K562 treated with DMSO at 1 percent for 12 hours (cell line): ENCODE results near the gene DEFB110. TPM values are rescaled to one million over a fixed set of nuclear protein-coding genes. Genes with fewer than 3 reads are reported as not detected.

Source experiments
- total RNA-seq: library from RNA; unstranded; fragments of 300-600 nt; gene quantifications from 2 replicates; pipeline ENCODE4 v1.2.3, GENCODE V29; 2022; ENCODE audit not compliant: insufficient read depth

The DEFB110 gene
- total RNA-seq: not detected in 2 replicates

GRCh38 chr6:50021894-50022293 lies at the start of gene DEFB110:
Gene DEFB110, minus strand, starts transcription at chr6:50021994. Its CDS starts 59 bp downstream, at chr6:50021935.

DNA sequence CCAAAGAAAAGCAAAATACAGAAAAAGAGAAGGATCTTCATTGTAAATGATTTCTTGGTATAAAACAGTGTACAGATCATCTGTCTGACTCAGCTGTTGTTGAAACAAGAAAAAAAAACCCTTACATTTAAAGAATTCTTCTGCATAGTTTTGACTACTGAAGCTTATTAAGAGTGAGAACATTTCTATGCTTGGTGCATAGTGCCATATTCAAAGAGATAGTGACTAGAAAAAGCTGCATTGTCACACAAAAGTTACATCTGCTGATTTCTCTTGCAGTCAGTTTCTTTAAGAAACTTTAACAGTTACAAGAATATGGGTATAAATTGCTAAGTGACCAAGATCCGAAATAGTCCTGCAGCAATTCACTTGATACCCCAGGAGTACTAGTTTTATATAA lies 28.0 kb upstream of the DEFB110 start, which contains the start of gene DEFB112:
Gene DEFB112, minus strand, starts transcription at position 101 of the 400 bp plus-strand sequence. Its CDS starts 60 bp downstream, at position 41.

DNA sequence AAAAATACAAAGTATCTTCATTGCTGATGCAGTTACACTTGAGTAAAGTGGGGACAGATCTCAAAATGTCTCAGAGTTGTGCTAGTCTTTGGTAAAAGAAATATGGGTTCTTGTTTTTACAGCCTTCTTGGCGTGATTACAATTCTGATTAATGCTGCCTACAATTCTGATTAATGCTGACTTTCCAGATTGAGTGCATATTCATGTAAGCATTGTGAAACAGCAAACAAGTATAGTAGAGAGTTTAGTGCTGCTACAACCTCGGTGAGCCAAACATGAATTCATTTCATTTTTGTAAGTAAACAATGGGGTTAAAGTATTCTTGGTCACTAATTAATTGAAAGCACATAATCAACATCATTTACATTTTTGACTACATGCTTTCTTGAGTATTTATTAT lies 52.2 kb downstream of the DEFB110 start, which contains the start of gene DEFB113:
Gene DEFB113, minus strand, starts transcription at position 21 of the 400 bp plus-strand sequence. Its CDS starts 0 bp downstream, at position 21.

Other genes starting within 250 kb of the DEFB110 start
- gene PGK2, start 234.7 kb downstream of the DEFB110 start, total RNA-seq: not detected in 2 replicates
- gene CRISP1, start 155.5 kb downstream of the DEFB110 start, total RNA-seq: not detected in 2 replicates
- not detected in 2 replicates for gene DEFB114, start 57.8 kb downstream of the DEFB110 start, total RNA-seq
- gene DEFB113, start 52.4 kb downstream of the DEFB110 start, total RNA-seq: not detected in 2 replicates
- gene DEFB112, start 27.9 kb upstream of the DEFB110 start, total RNA-seq: not detected in 2 replicates